ENCODE measurements around the gene OR2F2.

Gene OR2F2

GRCh38 chr7:143934526-143935325 is at the start of gene OR2F2:
Gene OR2F2, plus strand, starts transcription at chr7:143935233. Its CDS starts 0 bp downstream, at chr7:143935233.
- H3K4me3 ChIP-seq (replicated peaks in 1 of 2; ENCODE audit: low read depth in 2 of 2, low read length in 2 of 2) = no peak within 1 kb of the TSS
- DNase-seq (ENCODE audit: low read depth in 2 of 2) = peak; percentile 85 to 88
- TF ChIP-seq CTCF (IDR thresholded peaks at IDR 0.05; ENCODE audit: low read depth, low read length) = no peak

- no peak for TF ChIP-seq CTCF (IDR thresholded peaks at IDR 0.05; ENCODE audit: low read depth, low read length)
These were observed 49.1 kb upstream of the OR2F2 start for GRCh38 chr7:143885951-143886350.

GRCh38 chr7:143886826-143887477 is 48.1 kb upstream of the OR2F2 start:
- no peak overlapping the region for H3K4me3 ChIP-seq (replicated peaks in 1 of 2; ENCODE audit: low read depth in 2 of 2, low read length in 2 of 2)
- TF ChIP-seq CTCF (IDR thresholded peaks at IDR 0.05; ENCODE audit: low read depth, low read length) = no peak
- DNase-seq (ENCODE audit: low read depth in 2 of 2) = no peak

More at GRCh38 chr7:143885951-143886350, 49.1 kb upstream of the OR2F2 start:
- no peak for DNase-seq (ENCODE audit: low read depth in 2 of 2)
- no peak overlapping the region for H3K4me3 ChIP-seq (replicated peaks in 1 of 2; ENCODE audit: low read depth in 2 of 2, low read length in 2 of 2)

GRCh38 chr7:143889068-143889467 is 46.0 kb upstream of the OR2F2 start:
- no peak for TF ChIP-seq CTCF (IDR thresholded peaks at IDR 0.05; ENCODE audit: low read depth, low read length)
- H3K4me3 ChIP-seq (replicated peaks in 1 of 2; ENCODE audit: low read depth in 2 of 2, low read length in 2 of 2) = no peak overlapping the region
- no peak for DNase-seq (ENCODE audit: low read depth in 2 of 2)

- no peak for TF ChIP-seq CTCF (IDR thresholded peaks at IDR 0.05; ENCODE audit: low read depth, low read length)
- H3K4me3 ChIP-seq (replicated peaks in 1 of 2; ENCODE audit: low read depth in 2 of 2, low read length in 2 of 2) = no peak overlapping the region
- no peak for DNase-seq (ENCODE audit: low read depth in 2 of 2)
These were observed 44.5 kb upstream of the OR2F2 start for GRCh38 chr7:143890558-143890957.

GRCh38 chr7:143891457-143891856 is 43.6 kb upstream of the OR2F2 start:
- H3K4me3 ChIP-seq (replicated peaks in 1 of 2; ENCODE audit: low read depth in 2 of 2, low read length in 2 of 2) = no peak overlapping the region
- TF ChIP-seq CTCF (IDR thresholded peaks at IDR 0.05; ENCODE audit: low read depth, low read length) = no peak
- DNase-seq (ENCODE audit: low read depth in 2 of 2) = no peak

Data from cardiac fibroblast (primary cell).